ENCODE data around the gene SLC17A4. TPM values are rescaled to one million over a fixed set of nuclear protein-coding genes. Genes with fewer than 3 reads are reported as not detected.

SLC17A4 gene, protein sequence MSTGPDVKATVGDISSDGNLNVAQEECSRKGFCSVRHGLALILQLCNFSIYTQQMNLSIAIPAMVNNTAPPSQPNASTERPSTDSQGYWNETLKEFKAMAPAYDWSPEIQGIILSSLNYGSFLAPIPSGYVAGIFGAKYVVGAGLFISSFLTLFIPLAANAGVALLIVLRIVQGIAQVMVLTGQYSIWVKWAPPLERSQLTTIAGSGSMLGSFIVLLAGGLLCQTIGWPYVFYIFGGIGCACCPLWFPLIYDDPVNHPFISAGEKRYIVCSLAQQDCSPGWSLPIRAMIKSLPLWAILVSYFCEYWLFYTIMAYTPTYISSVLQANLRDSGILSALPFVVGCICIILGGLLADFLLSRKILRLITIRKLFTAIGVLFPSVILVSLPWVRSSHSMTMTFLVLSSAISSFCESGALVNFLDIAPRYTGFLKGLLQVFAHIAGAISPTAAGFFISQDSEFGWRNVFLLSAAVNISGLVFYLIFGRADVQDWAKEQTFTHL
- not detected for total RNA-seq

DNA sequence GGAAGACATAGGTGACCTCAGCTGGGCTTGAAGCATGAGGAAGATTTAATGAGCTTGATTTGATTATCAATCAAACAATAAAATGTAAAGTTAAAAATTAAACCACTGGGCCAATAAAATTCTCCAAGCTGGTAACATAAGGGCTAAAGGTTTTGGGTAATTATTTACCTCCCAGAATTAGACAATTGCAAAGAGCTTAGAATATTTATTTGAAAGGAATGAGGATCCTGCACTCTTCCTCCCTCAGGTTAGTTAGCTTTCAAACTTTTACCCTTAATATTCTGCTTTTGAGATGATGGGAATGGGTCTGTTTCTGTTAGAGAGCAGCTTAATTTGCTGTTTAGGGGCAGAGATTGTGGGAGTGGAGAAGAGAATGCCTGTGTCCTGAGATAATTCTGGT, at the start of gene SLC17A4:
Gene SLC17A4 (plus strand): TSS at position 208 of the 400 bp plus-strand sequence. CDS start 7,221 bp downstream, outside the sequence.
- DNase-seq = no peak
- peaks cover 0 to 10% (median 0%) of the 10 kb centered on the region in 4 donors for H3K27me3 ChIP-seq
- H3K4me1 ChIP-seq = no peaks in the 10 kb centered on the region
- TF ChIP-seq POLR2A (IDR thresholded peaks at IDR 0.05) = no peak
- TF ChIP-seq, protein P1, sequence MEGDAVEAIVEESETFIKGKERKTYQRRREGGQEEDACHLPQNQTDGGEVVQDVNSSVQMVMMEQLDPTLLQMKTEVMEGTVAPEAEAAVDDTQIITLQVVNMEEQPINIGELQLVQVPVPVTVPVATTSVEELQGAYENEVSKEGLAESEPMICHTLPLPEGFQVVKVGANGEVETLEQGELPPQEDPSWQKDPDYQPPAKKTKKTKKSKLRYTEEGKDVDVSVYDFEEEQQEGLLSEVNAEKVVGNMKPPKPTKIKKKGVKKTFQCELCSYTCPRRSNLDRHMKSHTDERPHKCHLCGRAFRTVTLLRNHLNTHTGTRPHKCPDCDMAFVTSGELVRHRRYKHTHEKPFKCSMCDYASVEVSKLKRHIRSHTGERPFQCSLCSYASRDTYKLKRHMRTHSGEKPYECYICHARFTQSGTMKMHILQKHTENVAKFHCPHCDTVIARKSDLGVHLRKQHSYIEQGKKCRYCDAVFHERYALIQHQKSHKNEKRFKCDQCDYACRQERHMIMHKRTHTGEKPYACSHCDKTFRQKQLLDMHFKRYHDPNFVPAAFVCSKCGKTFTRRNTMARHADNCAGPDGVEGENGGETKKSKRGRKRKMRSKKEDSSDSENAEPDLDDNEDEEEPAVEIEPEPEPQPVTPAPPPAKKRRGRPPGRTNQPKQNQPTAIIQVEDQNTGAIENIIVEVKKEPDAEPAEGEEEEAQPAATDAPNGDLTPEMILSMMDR (IDR thresholded peaks at IDR 0.05) = no peak
- no peaks in the 10 kb centered on the region for H3K36me3 ChIP-seq
- no peaks in the 10 kb centered on the region for H3K9me3 ChIP-seq
- intact Hi-C loops (cut with DNase I) = no loop called here
- H3K27ac ChIP-seq = no peak within 1 kb of the TSS
- no peak within 1 kb of the TSS for H3K4me3 ChIP-seq

DNA sequence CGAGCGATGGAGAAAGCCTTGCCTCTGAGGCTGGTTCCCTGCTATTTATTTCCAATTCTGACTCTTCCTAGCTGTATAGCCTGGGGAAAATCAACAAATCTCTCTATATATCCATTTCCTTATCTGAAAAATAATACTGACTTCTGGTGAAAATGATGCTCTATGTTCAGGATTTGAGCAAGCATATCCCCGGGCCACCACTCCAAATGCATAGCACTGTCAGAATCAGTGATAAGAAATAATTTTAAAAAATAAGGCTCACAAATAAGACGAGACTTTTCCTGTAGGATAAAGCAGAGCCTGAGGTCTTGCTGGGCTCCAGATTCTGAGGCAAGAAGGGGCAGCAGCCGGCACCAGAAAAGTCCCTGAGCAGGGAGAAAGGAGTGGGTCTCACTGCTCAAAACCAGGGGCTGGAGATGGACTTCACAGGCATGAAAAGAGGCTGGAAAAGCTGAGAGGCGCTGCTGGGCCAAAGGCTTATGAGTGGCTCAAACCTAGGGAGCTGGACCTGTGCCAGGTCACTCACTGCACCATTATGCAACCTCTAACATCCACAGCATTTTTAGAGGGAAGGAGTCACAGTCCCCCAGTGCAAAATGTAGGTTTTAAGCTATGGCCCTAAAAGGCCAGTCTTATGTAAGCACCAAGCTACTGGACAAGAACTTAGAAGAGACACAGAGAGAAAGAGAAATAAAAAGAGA, 48.1 kb upstream of the SLC17A4 start:
- WGBS, 2 donors = 77 to 86% methylated on average over 6 of the region's 6 CpGs
- intact Hi-C loops (cut with DNase I) = no loop called here
- no peaks in the 10 kb centered on the region for H3K4me1 ChIP-seq

DNA sequence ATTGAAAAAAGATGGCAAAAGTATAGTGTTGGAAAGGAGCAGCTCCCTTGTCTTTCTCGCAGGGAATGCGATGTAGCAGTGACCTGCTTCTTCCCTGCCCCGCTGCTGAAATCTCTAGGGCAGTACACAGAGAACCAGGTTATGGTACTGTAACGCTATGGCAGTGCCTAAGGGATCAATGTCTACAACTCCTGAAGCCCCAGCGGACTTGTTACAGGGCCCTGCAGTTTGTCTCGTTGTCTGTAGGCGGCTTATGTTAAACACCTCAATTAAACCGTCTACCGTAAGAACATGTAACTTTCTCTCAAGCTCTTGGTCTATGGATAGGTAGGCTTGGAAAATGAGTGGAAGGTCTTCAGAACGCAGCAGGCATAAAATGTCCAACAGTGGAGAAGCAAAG, 44.8 kb upstream of the SLC17A4 start:
- Histone ChIP-seq H3K9me3 (no peaks in the 10 kb centered on the region), H3K27ac (no peak overlapping the region), H3K36me3 (no peaks in the 10 kb centered on the region), H3K4me3 (no peak overlapping the region), H3K27me3 (no peaks in the 10 kb centered on the region), H3K4me1 (no peaks in the 10 kb centered on the region)
- intact Hi-C loops (cut with DNase I) = no loop called here
- no peak for TF ChIP-seq POLR2A (IDR thresholded peaks at IDR 0.05)
- TF ChIP-seq, protein P1 (IDR thresholded peaks at IDR 0.05) = no peak
- 90 to 92% methylated on average over 10 of the region's 10 CpGs for WGBS, 2 donors
- DNase-seq = no peak

More for the DNA sequence above, 48.1 kb upstream of the SLC17A4 start:
- Histone ChIP-seq H3K27ac (no peak overlapping the region), H3K27me3 (no peaks in the 10 kb centered on the region), H3K4me3 (no peak overlapping the region), H3K36me3 (no peaks in the 10 kb centered on the region), H3K9me3 (no peaks in the 10 kb centered on the region)
- TF ChIP-seq POLR2A (IDR thresholded peaks at IDR 0.05) = no peak
- TF ChIP-seq, protein P1 (IDR thresholded peaks at IDR 0.05) = no peak
- DNase-seq = no peak

DNA sequence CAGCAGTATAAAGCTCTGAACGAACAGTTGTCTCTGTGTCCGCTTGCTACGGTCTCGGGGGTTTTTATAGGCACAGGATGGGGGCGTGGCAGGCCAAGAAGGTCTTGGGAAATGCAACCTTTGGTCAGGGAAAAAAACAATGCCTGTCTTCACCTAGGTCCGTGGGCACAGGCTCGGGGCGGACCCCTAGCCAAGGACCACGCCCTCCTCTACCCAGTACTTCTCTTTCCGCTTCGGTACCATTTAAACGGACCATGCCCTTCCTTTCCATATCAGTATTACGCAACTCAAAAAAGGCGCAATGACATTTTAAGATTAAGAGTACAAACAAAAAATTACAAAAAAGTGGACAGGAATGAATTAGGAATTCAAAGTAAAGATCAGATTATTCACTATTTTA, 44.3 kb upstream of the SLC17A4 start:
- Histone ChIP-seq H3K9me3 (no peaks in the 10 kb centered on the region), H3K27ac (no peak overlapping the region), H3K36me3 (no peaks in the 10 kb centered on the region), H3K4me1 (no peaks in the 10 kb centered on the region), H3K27me3 (no peaks in the 10 kb centered on the region), H3K4me3 (no peak overlapping the region)
- intact Hi-C loops (cut with DNase I) = no loop called here
- DNase-seq = no peak
- 53 to 88% methylated on average over 13 to 14 of the region's 14 CpGs for WGBS, 2 donors
- TF ChIP-seq, protein P1 (IDR thresholded peaks at IDR 0.05) = no peak
- TF ChIP-seq POLR2A (IDR thresholded peaks at IDR 0.05) = no peak

DNA sequence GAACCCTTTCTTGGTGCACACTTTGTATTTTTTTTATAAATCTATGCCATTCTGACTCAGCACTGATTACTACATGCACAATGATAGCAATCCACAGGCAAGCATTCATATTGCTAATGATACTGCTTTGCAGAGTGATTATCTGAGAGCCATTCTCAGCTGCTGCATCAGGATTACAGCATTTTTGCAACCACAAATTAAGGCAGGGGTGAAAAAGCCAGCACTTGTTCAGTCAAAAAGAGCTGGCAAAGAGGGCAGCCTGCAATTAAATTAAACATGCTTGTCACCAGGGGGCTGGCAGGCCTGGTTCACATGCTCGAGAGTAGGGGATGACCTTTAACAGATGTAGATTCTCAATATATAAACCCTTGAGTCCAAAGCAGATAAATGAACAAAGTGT, 40.7 kb upstream of the SLC17A4 start:
- no peaks in the 10 kb centered on the region for H3K36me3 ChIP-seq
- no peaks in the 10 kb centered on the region for H3K27me3 ChIP-seq
- no peaks in the 10 kb centered on the region for H3K4me1 ChIP-seq
- intact Hi-C loops (cut with DNase I) = no loop called here
- DNase-seq = no peak
- H3K4me3 ChIP-seq = no peak overlapping the region
- H3K27ac ChIP-seq = no peak overlapping the region
- no peaks in the 10 kb centered on the region for H3K9me3 ChIP-seq
- no peak for TF ChIP-seq POLR2A (IDR thresholded peaks at IDR 0.05)
- TF ChIP-seq, protein P1 (IDR thresholded peaks at IDR 0.05) = no peak
- 33 to 64% methylated on average over 1 of the region's 1 CpG for WGBS, 2 donors

All from esophagus squamous epithelium (tissue), 5 donors.